Gastrocnemius medialis (tissue), 4 donors: ENCODE results near the gene SAMD11. TPM values are rescaled to one million over a fixed set of nuclear protein-coding genes. Genes with fewer than 3 reads are reported as not detected.

Experiments used
- ATAC-seq, 2 donors: fragments of 150-250 bp; one replicate each; pipeline ENCODE4 v1.9.1; 2016
- DNase-seq, 2 donors: peaks; one replicate each; pipeline ENCODE4 v3.0.0-alpha.2; 2019
- H3K27ac ChIP-seq, 4 donors: fragments of 200-600 bp; sonication (generic); 1 replicate in 1 of 4; 2 replicates in 3 of 4; pipeline ENCODE4 v1.5.1; 2016 to 2018; ENCODE audit warnings: mild to moderate bottlenecking in 2 of 4, moderate library complexity in 1 of 4
- H3K27me3 ChIP-seq, 3 donors: fragments of 200-600 bp; sonication (generic) in 2 of 3; 1 replicate in 1 of 3; 2 replicates in 2 of 3; pipeline versions ENCODE4 v1.5.1 to v1.6.0; 2016 to 2019; ENCODE audit warnings: mild to moderate bottlenecking in 1 of 3, moderate library complexity in 1 of 3
- H3K36me3 ChIP-seq, 2 donors: fragments of 200-600 bp; sonication (generic) in 1 of 2; one replicate each; pipeline ENCODE4 v1.5.1; 2017 to 2018
- H3K4me1 ChIP-seq, 2 donors: fragments of 200-600 bp; sonication (generic) in 1 of 2; one replicate each; pipeline ENCODE4 v1.5.1; 2016 to 2017; ENCODE audit warnings: mild to moderate bottlenecking in 2 of 2
- H3K4me3 ChIP-seq, 4 donors: fragments of 200-600 bp; sonication (generic) in 3 of 4; 1 replicate in 1 of 4; 2 replicates in 3 of 4; pipeline ENCODE4 v1.5.1; 2016 to 2019; ENCODE audit warnings: mild to moderate bottlenecking in 2 of 4
- H3K9me3 ChIP-seq, 3 donors: fragments of 200-600 bp; sonication (generic) in 2 of 3; 1 replicate in 1 of 3; 2 replicates in 2 of 3; pipeline ENCODE4 v1.5.1; 2016 to 2019
- CTCF ChIP-seq, 5 experiments: fragments of 450-650 bp in 3 of 5; fragments of 200-600 bp in 2 of 5; sonication (generic) in 2 of 5; IDR thresholded peaks in 4 of 5; conservative IDR thresholded peaks in 1 of 5; 1 replicate in 4 of 5; 2 replicates in 1 of 5; pipeline ENCODE4 v1.5.1; 2016 to 2019; ENCODE audit warnings: antibody characterized with exemption in 5 of 5, mild to moderate bottlenecking in 3 of 5, moderate library complexity in 3 of 5
- POLR2A ChIP-seq, 2 donors: fragments of 450-650 bp; IDR thresholded peaks; one replicate each; pipeline ENCODE4 v1.6.1; 2017; ENCODE audit warnings: antibody characterized with exemption in 2 of 2, mild to moderate bottlenecking in 2 of 2, moderate library complexity in 2 of 2
- in situ Hi-C, 4 donors: fragments of 200-750 bp; cut with MboI; loops; one replicate each; pipeline versions ENCODE4 v1.15.0 to v1.8.0; 2017; ENCODE audit warnings: low sequenced_read_pairs in 4 of 4
- intact Hi-C: fragments of 100-400 bp; cut with DNase I; formaldehyde crosslinking; loops from one replicate; pipeline ENCODE4 v1.15.1; 2023; ENCODE audit warnings: low total_unique reads
- total RNA-seq, 4 donors: library from RNA; depleted of rRNA; stranded (reverse); fragments of >200 nt; gene quantifications; one replicate each; pipeline versions ENCODE4 v1.1.0 to v1.2.3, GENCODE V29; 2016

Gene SAMD11
- total RNA-seq, 4 donors from 2014 or later: 0.17 to 0.38 TPM; not detected in 2

- Histone ChIP-seq H3K4me1 (peaks cover 2 to 9% of the 10 kb centered on the region in 2 donors), H3K36me3 (no peaks in the 10 kb centered on the region), H3K27ac (no peak overlapping the region), H3K9me3 (no peaks in the 10 kb centered on the region), H3K4me3 (no peak overlapping the region), H3K27me3 (peaks cover 43 to 62% (median 52%) of the 10 kb centered on the region in 3 donors)
- ATAC-seq (no peak), DNase-seq (no peak)
- TF ChIP-seq POLR2A (IDR thresholded peaks at IDR 0.05): no peak
- no peak for TF ChIP-seq CTCF (IDR thresholded peaks at IDR 0.05 in 4 of 5, conservative IDR thresholded peaks at IDR 0.05 in 1 of 5)
- in situ Hi-C loops: no loop called here
- intact Hi-C loops: no loop called here
Observed at GRCh38 chr1:929712-930632, 6.2 kb downstream of the SAMD11 start.

- no peaks in the 10 kb centered on the region for H3K9me3 ChIP-seq
- no peak overlapping the region for H3K27ac ChIP-seq
- TF ChIP-seq POLR2A (IDR thresholded peaks at IDR 0.05): no peak
- TF ChIP-seq CTCF (IDR thresholded peaks at IDR 0.05 in 4 of 5, conservative IDR thresholded peaks at IDR 0.05 in 1 of 5): no peak
- no peak for DNase-seq
- peaks cover 0 to 4% of the 10 kb centered on the region in 2 donors for H3K4me1 ChIP-seq
- no peaks in the 10 kb centered on the region for H3K36me3 ChIP-seq
- intact Hi-C loops (no loop called here), in situ Hi-C loops (no loop called here)
- ATAC-seq: no peak
- peaks cover 45 to 63% (median 54%) of the 10 kb centered on the region in 3 donors for H3K27me3 ChIP-seq
- H3K4me3 ChIP-seq: no peak overlapping the region
Observed at GRCh38 chr1:930633-931138, 7.0 kb downstream of the SAMD11 start.

GRCh38 chr1:931380-932172 lies 7.9 kb downstream of the SAMD11 start:
- TF ChIP-seq CTCF (IDR thresholded peaks at IDR 0.05 in 4 of 5, conservative IDR thresholded peaks at IDR 0.05 in 1 of 5): no peak
- no peak for TF ChIP-seq POLR2A (IDR thresholded peaks at IDR 0.05)
- intact Hi-C loops: no loop called here
- ATAC-seq: no peak
- Histone ChIP-seq H3K36me3 (no peaks in the 10 kb centered on the region), H3K27ac (no peak overlapping the region), H3K27me3 (peaks cover 45 to 63% (median 54%) of the 10 kb centered on the region in 3 donors), H3K4me3 (no peak overlapping the region), H3K9me3 (no peaks in the 10 kb centered on the region), H3K4me1 (no peaks in the 10 kb centered on the region)
- no peak for DNase-seq
- in situ Hi-C loops: no loop called here

- in situ Hi-C loops: no loop called here
- H3K27ac ChIP-seq: no peak overlapping the region
- ATAC-seq: no peak
Observed at GRCh38 chr1:932173-932510, 8.4 kb downstream of the SAMD11 start.

More at GRCh38 chr1:932173-932510, 8.4 kb downstream of the SAMD11 start:
- peaks cover 45 to 63% (median 53%) of the 10 kb centered on the region in 3 donors for H3K27me3 ChIP-seq
- no peak for TF ChIP-seq POLR2A (IDR thresholded peaks at IDR 0.05)
- TF ChIP-seq CTCF (IDR thresholded peaks at IDR 0.05 in 4 of 5, conservative IDR thresholded peaks at IDR 0.05 in 1 of 5): no peak
- H3K36me3 ChIP-seq: no peaks in the 10 kb centered on the region
- intact Hi-C loops: no loop called here
- H3K4me1 ChIP-seq: no peaks in the 10 kb centered on the region
- no peak overlapping the region for H3K4me3 ChIP-seq
- no peaks in the 10 kb centered on the region for H3K9me3 ChIP-seq
- no peak for DNase-seq
